Tibial nerve (tissue), 4 donors: ENCODE results near the gene FBXO46. TPM values are rescaled to one million over a fixed set of nuclear protein-coding genes. Genes with fewer than 3 reads are reported as not detected.
A peak's percentile ranks its signal among the peaks of the same experiment; 100 is the strongest.

Experiments used
- DNase-seq, 2 donors: peaks; one replicate each; pipeline ENCODE4 v3.0.0-alpha.2; 2019; ENCODE audit warnings: low spot score in 2 of 2
- H3K27ac ChIP-seq, 4 donors: fragments of 200-600 bp; sonication (generic) in 3 of 4; one replicate each; pipeline ENCODE4 v1.5.1; 2017 to 2019; ENCODE audit warnings: mild to moderate bottlenecking in 1 of 4
- H3K27me3 ChIP-seq, 2 donors: fragments of 200-600 bp; sonication (generic) in 1 of 2; one replicate each; pipeline versions ENCODE4 v1.5.1 to v1.6.0; 2017 to 2019
- H3K36me3 ChIP-seq, 3 donors: fragments of 200-600 bp; sonication (generic); one replicate each; pipeline ENCODE4 v1.5.1; 2018 to 2019
- H3K4me1 ChIP-seq, 4 donors: fragments of 200-600 bp; sonication (generic) in 3 of 4; one replicate each; pipeline ENCODE4 v1.5.1; 2017 to 2019
- H3K4me3 ChIP-seq, 4 donors: fragments of 200-600 bp; sonication (generic) in 3 of 4; one replicate each; pipeline ENCODE4 v1.5.1; 2017 to 2019; ENCODE audit warnings: mild to moderate bottlenecking in 1 of 4, moderate library complexity in 1 of 4
- H3K9me3 ChIP-seq, 4 donors: fragments of 200-600 bp; sonication (generic) in 3 of 4; one replicate each; pipeline ENCODE4 v1.5.1; 2017 to 2019
- EP300 ChIP-seq, 2 donors: sonication (generic); formaldehyde crosslinking; IDR thresholded peaks; one replicate each; pipeline ENCODE4 v1.6.1; 2017; ENCODE audit warnings: antibody characterized with exemption in 2 of 2, mild to moderate bottlenecking in 1 of 2
- POLR2A ChIP-seq, 2 donors: fragments of 450-650 bp; IDR thresholded peaks; one replicate each; pipeline ENCODE4 v1.6.1; 2017; ENCODE audit warnings: antibody characterized with exemption in 2 of 2, mild to moderate bottlenecking in 2 of 2, moderate library complexity in 2 of 2
- WGBS, 2 donors: methylation state at CpG; one replicate each; pipeline ENCODE4 v1.1.5; 2018; 5-methylcytosine and 5-hydroxymethylcytosine counted together
- total RNA-seq, 4 donors: library from RNA; depleted of rRNA; stranded (reverse); fragments of >200 nt; gene quantifications; one replicate each; pipeline ENCODE4 v1.1.0, GENCODE V29; 2016
- TF ChIP-seq, protein P1 (sequence below), 5 experiments: fragments of 200-600 bp in 3 of 5; fragments of 450-650 bp in 2 of 5; sonication (generic) in 3 of 5; IDR thresholded peaks; one replicate each; pipeline ENCODE4 v1.5.1; 2016 to 2019; ENCODE audit warnings: antibody characterized with exemption in 5 of 5, mild to moderate bottlenecking in 3 of 5, moderate library complexity in 2 of 5

Gene FBXO46
- total RNA-seq, 4 donors from 2014 or later = 9.8 to 15.9 (median 13.7) TPM

DNA sequence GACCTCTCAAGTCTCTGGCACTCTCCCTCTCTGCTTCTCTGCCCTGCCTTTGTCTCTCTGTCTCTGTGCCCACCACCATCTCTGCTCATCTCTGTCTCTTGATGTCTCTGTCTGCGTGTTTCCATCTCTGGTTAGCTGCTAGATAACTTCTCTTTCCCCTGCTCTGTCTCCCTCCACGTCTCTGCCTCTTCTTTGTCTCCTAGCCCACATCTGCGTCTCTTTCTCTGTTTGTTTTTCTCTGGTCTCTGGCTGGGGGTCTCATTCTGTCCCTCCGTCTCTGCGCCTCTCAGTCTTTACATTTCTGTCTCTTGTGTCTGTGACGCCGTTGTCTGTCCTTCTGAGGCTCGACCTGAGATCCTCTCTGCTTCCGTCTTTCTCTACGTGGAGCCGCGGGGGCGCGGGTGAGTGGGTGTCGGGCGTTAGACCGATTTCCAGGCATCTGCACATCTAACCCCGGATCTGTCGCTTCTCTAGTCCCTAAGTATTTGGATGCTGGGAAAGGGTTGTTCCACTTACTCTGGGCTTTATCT is 62.3 kb downstream of the FBXO46 start:
- 2 to 3% methylated on average over 19 of the region's 19 CpGs for WGBS, 2 donors
- no peak for DNase-seq
- Histone ChIP-seq H3K4me3 (peak overlapping the region in 2 of 4 donors; percentile 20 to 24), H3K4me1 (peaks cover 0 to 35% (median 16%) of the 10 kb centered on the region in 4 donors), H3K27me3 (peaks cover 8 to 98% of the 10 kb centered on the region in 2 donors), H3K27ac (no peak overlapping the region), H3K9me3 (no peaks in the 10 kb centered on the region), H3K36me3 (no peaks in the 10 kb centered on the region)
- TF ChIP-seq POLR2A (IDR thresholded peaks at IDR 0.05) (no peak), EP300 (IDR thresholded peaks at IDR 0.05) (no peak)
- TF ChIP-seq, protein P1, sequence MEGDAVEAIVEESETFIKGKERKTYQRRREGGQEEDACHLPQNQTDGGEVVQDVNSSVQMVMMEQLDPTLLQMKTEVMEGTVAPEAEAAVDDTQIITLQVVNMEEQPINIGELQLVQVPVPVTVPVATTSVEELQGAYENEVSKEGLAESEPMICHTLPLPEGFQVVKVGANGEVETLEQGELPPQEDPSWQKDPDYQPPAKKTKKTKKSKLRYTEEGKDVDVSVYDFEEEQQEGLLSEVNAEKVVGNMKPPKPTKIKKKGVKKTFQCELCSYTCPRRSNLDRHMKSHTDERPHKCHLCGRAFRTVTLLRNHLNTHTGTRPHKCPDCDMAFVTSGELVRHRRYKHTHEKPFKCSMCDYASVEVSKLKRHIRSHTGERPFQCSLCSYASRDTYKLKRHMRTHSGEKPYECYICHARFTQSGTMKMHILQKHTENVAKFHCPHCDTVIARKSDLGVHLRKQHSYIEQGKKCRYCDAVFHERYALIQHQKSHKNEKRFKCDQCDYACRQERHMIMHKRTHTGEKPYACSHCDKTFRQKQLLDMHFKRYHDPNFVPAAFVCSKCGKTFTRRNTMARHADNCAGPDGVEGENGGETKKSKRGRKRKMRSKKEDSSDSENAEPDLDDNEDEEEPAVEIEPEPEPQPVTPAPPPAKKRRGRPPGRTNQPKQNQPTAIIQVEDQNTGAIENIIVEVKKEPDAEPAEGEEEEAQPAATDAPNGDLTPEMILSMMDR (IDR thresholded peaks at IDR 0.05) = no peak

GRCh38 chr19:45667620-45668341 is 62.9 kb downstream of the FBXO46 start, which contains the start of gene GIPR:
TSS of gene GIPR (plus strand) at chr19:45668221. CDS start at chr19:45669521, 1,300 bp downstream.
- no peak for DNase-seq
- H3K27ac ChIP-seq = no peak within 1 kb of the TSS
- peak within 1 kb of the TSS in 2 of 4 donors; percentile 20 to 24 for H3K4me3 ChIP-seq
- H3K27me3 ChIP-seq = peaks cover 8 to 98% of the 10 kb centered on the region in 2 donors
- no peak for TF ChIP-seq POLR2A (IDR thresholded peaks at IDR 0.05)
- no peak for TF ChIP-seq EP300 (IDR thresholded peaks at IDR 0.05)
- TF ChIP-seq, protein P1 (IDR thresholded peaks at IDR 0.05) = no peak
- peaks cover 0 to 35% (median 16%) of the 10 kb centered on the region in 4 donors for H3K4me1 ChIP-seq
- H3K9me3 ChIP-seq = no peaks in the 10 kb centered on the region
- WGBS, 2 donors = 11 to 45% methylated on average over 6 to 15 of the region's 15 CpGs
- no peaks in the 10 kb centered on the region for H3K36me3 ChIP-seq

DNA sequence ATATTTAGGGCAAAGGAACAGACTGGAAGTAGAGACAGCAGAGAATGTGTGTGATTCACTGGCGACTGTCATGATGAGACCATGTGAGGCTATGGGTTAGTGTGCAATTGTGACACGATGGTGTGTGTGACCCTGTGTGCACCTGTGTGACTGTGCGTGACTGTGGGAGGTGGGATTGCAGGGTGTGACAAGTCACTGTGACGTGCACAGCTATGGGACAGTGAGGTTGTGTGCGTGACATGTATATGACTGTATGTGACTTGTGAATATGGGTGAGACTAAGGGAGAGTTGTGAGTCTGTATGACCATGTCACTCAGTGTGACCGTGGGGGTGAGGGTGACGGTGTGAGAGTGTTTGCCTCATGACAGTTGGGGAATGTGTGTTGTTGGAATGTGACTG is 66.1 kb downstream of the FBXO46 start:
- H3K27me3 ChIP-seq = peaks cover under 1 to 87% of the 10 kb centered on the region in 2 donors
- no peak overlapping the region for H3K27ac ChIP-seq
- no peak for DNase-seq
- TF ChIP-seq EP300 (IDR thresholded peaks at IDR 0.05) = no peak
- TF ChIP-seq POLR2A (IDR thresholded peaks at IDR 0.05) = no peak
- TF ChIP-seq, protein P1 (IDR thresholded peaks at IDR 0.05) = no peak
- H3K4me1 ChIP-seq = peaks cover 0 to 20% (median 15%) of the 10 kb centered on the region in 4 donors
- H3K9me3 ChIP-seq = no peaks in the 10 kb centered on the region
- H3K36me3 ChIP-seq = no peaks in the 10 kb centered on the region
- H3K4me3 ChIP-seq = no peak overlapping the region
- 74% methylated on average over 7 of the region's 7 CpGs for WGBS, 2 donors

DNA sequence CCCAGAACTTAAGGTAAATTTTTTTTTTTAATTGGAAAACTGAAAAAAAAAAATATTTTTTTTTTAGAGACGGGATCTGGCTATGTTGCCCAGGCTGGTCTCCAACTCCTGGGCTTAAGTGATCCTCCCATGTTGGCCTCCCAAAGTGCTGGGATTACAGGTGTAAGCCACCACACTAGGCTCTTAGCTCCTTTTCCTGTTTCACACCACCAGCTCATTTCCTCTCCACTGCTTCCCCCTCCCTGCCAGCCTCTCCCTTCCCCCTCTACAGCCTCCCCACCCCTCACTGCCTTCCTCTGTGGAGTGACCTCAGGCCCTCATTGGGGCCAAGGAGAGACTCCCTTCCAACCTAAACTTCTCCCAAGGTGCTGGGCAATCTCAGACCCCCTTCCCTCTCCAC is 66.9 kb downstream of the FBXO46 start:
- Histone ChIP-seq H3K4me1 (peaks cover 0 to 13% (median 8%) of the 10 kb centered on the region in 4 donors), H3K36me3 (no peaks in the 10 kb centered on the region), H3K27me3 (peaks cover 0 to 86% of the 10 kb centered on the region in 2 donors), H3K4me3 (no peak overlapping the region), H3K27ac (no peak overlapping the region), H3K9me3 (no peaks in the 10 kb centered on the region)
- WGBS, 2 donors = 94 to 100% methylated on average over 1 of the region's 1 CpG
- TF ChIP-seq, protein P1 (IDR thresholded peaks at IDR 0.05) = no peak
- no peak for TF ChIP-seq POLR2A (IDR thresholded peaks at IDR 0.05)
- DNase-seq = no peak

GRCh38 chr19:45660636-45661035 is 70.1 kb downstream of the FBXO46 start:
- whole genome bisulfite sequencing, 2 donors = 27 to 38% methylated on average over 8 of the region's 8 CpGs
- no peak for DNase-seq
- Histone ChIP-seq H3K27me3 (peaks cover 0 to 65% of the 10 kb centered on the region in 2 donors), H3K4me1 (no peaks in the 10 kb centered on the region), H3K9me3 (no peaks in the 10 kb centered on the region), H3K4me3 (no peak overlapping the region), H3K27ac (no peak overlapping the region), H3K36me3 (no peaks in the 10 kb centered on the region)
- TF ChIP-seq POLR2A (IDR thresholded peaks at IDR 0.05) (no peak), EP300 (IDR thresholded peaks at IDR 0.05) (no peak)
- TF ChIP-seq, protein P1 (IDR thresholded peaks at IDR 0.05) = no peak
